Kasumi-1 (cell line): Measurements from ENCODE around the gene OLFML2B.
A peak's percentile ranks its signal among the peaks of the same experiment; 100 is the strongest.
"Not testable (repeated sequence)": the region's sequence is repeated elsewhere in the genome, so short reads cannot be mapped to it uniquely, and the experiment has no call there.

Experiments
- DNase-seq, 2 experiments: peaks; one replicate each; lab custom pipeline; 2025; lab: John Stamatoyannopoulos, UW

The OLFML2B gene

DNA sequence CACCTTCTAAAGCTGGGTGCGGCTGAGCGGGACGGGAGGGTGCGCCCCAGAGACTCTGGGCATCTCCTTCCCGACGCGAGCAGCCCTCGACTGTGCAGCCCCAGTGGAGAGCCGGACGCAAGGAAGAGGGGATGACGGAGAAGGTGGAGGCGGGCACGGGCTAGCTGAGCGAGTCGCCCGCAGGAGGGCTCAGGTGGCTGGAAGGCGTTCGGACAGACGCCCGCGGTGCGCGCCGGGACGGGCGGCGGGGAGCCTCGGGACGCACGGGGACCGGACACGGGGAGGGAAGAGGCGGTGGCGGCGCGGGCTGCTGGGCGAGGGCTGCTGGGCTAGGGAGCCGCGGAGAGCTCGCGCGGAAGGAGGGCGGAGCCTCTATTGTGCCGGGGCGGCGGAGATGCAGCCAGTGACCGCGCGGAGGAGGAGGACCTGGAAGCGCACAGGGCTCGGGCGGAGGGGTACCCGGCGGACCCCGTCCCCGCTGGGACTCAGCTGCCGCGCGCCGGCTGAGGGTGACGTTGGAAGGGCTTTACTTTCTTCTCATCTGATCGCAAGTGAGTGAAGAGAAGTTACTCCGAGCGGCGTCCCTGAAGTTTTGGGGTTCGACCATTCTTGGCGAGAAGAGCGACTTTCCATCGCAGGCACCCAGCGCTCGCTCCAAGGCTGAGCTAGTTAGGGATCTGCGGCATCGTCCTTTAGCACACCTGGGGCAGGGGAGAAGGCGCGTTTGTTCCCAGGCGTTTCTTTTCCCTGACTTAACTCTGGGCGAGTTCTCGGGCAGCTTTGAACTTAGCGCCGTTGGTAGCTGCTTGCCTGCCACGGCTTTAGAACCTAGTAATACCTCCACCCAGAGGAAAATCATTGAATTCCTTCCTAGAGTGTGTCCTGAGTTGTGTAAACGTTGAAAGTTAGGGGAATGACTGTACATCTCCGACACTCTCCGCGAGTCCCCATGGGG, at the start of gene OLFML2B:
Gene OLFML2B (minus strand): TSS at position 323 of the 955 bp plus-strand sequence. CDS start 439 bp downstream, outside the sequence.
- DNase-seq, result peak; percentile 69 to 70

DNA sequence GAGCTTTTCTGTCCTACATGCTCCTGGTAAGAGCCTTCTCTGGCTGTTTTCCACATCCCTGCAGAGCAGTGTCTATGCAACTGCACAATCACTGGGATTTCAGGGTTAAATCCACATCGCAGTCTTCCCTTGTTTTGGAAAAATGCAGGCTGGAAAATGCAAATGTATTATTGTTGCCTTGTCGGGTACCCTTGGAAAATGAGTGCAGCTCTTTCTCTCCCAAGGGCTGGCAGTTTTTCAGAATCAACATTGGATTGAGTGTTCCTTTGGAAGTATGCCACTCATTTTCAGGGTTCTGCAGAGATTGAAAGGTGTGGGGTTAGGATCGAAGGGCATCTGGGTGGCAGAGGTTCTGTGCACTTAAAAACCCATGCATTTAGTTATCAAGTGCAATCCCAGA, 49.1 kb upstream of the OLFML2B start:
- DNase-seq, result no peak

DNA sequence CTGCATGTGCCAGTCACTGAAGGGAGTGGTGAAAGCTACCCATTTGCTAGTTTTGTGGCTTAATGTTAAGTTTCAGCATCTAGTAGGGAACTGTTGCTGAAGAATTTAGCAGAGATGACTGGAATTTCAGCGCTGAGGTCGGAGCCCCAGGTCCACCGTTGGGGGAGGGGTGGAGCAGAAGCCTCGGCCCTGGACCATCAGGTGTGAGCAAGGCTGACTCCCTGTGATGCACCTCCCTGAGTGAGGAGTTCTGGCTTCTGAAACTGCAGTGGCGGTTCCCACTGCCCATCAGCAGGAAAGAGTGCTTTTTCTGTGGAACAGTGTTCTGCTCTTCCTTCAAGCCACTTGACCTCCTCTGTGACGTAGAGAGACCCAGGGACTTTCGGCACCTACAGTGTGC, 47.2 kb upstream of the OLFML2B start:
- DNase-seq, result no peak

DNA sequence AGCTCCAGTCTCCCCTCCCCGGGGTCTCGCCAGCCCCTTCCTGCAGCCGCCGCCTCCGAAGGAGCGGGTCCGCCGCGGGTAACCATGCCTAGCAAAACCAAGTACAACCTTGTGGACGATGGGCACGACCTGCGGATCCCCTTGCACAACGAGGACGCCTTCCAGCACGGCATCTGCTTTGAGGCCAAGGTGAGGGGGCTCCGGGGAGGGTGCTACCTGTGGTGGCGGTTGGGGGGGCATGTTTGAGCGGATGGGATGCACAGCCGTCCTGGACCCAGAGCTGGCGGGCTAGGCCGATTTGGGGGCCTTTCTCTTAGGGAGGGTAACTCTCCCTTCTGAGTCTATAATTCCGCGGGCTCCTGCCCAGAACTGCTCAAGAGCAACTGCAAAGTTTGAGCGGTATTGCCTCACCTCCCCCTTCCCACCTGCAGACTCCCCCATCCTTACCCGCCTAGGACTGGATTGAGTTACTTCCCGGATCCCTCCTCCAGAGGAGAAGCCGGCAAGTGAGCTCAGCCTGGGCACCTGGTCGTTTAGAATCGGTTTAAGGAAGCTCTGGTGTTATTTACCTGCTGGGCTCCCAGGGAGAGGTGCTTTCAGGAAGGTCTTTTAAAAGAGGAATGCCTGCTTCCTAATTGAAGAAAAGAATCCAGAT, 46.6 kb upstream of the OLFML2B start:
- no peak for DNase-seq

DNA sequence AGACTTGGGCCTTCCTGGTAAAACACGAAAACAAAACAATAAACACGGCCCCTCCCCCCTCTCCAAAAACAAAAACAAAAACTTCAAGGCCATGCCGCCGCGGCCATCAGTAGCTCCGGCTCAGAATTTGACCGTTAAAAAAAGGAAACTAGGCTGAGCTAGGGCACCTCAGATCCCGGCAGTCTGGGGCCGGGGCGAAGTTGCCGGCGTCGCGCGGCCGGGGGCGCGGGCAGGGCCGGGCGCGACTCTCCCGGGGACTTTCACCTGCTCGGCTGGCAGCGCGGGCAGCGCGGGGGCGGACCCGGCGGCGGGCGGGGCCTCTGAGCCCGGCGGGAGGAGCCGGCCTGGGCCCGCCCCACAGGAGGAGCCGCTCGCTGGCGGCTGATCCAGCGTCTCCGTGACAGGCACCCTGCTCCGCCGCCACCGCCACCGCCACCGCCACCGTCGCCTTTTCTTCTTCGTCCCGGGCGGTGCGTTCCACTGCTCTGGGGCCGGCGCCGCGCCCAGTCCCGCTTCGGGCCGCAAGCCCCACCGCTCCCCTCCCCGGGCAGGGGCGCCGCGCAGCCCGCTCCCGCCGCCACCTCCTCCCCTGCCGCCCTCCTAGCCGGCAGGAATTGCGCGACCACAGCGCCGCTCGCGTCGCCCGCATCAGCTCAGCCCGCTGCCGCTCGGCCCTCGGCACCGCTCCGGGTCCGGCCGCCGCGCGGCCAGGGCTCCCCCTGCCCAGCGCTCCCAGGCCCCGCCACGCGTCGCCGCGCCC, 45.8 kb upstream of the OLFML2B start, which contains the start of gene NOS1AP:
Gene NOS1AP (plus strand): TSS at position 358 of the 760 bp plus-strand sequence. CDS start 487 bp downstream, outside the sequence.
- DNase-seq, result peak; percentile 27 to 40

DNA sequence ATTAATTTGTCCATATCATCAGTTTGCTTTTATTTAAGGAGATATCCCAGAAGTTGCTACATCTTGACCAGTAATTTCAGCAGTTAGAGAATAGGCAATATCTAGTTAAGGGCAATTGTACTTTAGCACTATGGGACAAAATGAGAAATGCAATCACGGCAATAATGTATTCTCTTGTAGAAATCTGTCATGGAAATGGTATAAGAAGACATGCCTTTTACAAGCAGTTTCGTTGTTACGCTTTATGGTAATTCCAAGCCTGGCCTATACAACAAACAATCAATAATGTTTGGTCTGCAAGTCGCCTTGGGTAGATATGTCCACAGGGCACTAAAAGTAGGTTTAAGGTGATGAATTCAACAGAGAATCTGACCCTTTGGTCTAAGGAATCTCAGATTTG, 44.6 kb upstream of the OLFML2B start:
- DNase-seq, result no peak

DNA sequence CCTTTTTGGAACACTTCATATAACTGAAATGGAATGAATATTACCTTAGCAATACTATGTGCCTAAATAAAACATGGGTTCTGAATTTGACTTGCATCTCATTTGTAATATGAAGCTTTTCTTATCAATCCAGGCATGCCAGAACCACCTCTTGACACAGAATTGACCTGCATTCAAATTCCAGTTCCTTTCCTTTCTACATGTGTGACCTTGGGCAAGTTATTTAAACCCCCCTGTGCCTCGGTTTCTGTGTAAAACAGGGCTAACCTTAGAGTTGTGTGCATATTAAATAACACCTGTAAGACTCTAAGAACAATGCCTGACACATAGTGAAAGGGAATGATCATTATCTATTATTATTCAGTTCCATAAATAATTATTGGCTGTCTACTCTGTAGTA, 43.8 kb upstream of the OLFML2B start:
- DNase-seq, result no peak

DNA sequence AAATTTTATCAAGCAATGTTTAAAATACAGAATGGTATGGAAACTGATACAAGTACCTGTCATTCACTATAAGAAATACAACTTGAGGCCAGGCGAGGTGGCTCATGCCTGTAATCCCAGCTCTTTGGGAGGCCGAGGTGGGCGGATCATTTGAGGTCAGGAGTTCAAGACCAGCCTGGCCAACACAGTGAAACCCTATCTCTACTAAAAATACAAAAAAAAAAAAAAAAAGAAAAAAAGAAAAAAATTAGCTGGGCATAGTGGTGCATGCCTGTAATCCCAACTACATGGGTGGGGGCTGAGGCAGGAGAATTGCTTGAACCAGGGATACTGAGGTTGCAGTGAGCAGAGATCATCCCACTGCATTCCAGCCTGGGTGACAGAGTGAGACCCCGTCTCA, 43.2 kb upstream of the OLFML2B start:
- DNase-seq, result not testable (repeated sequence)

DNA sequence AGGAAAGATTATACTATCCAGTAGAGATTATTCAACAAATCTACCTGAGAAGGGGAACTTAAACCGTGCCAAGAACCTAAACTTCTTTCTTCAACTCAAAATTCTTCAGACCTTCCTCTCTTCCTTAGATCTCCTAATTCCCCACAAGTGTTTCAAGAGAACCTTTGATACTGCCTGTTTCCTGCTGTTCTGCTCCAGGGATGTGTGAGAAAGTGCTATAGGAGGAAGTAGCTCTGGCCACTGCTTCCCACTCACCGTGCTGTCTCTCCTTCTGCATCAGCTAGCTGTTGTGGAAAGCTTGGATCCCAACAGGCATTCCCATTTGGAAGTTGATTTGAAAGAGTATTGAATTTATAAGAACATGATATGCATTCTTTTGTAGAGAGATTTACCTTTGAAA, 41.3 kb upstream of the OLFML2B start:
- DNase-seq, result no peak

DNA sequence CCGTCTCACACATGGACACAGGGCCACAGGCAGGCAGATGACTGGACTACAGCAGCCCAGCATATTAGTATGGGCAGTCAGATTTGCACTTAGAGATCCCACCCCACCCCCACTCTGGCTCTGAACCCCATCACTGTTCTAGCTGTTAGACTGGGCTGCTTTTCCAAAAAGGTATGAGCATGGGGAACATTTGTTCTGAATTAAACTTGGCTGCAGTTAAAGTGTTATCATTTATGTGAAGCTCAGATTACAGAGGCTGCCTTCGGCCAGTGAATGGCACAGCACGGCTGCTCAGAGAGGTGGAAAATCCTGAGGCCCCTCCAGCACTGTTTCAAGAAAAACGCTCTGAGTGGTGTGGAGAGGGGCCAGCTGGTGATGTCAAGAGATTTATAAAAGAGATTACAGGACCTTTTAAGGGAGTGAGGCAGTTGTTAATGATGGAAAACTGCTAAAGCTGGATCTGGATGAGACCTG, 38.9 kb upstream of the OLFML2B start:
- no peak for DNase-seq

DNA sequence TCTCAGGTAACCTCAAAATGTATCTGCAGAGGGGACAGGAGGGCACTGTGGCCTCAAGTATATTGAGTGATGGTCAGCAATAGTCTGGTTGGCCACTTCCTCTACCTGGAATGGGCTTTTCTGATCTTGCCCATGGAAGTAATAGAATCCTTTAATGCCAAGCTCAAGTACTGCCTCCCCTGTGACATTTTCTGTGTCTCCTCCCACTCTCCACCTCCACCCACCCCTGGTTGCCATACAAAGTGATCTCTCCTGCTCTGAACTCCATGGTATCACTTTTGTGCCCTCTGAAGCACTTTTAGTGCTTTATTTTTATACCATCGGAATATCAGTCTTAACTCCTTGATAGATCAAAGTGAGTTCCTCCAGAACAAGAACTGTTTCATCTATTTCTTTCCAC, 36.6 kb upstream of the OLFML2B start:
- no peak for DNase-seq

DNA sequence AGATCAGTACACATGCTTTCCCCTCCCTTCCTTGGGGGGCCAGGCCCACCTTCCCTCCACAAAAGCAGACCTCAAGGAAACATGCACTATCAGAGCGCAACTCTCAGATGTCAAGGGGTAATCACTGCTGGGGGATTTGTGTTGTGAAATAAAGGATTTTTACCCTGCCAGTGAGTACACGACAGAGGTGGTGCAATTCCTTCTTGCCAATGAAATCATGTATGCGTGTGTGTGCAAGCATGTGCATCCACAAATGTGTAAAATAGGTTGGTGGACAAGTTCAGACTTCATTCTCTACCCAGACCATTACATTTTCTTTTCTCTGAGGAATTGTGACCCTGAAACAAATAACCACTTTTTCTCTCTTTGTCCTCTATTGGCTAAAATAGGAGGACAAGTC, 36.1 kb upstream of the OLFML2B start:
- DNase-seq, result no peak

DNA sequence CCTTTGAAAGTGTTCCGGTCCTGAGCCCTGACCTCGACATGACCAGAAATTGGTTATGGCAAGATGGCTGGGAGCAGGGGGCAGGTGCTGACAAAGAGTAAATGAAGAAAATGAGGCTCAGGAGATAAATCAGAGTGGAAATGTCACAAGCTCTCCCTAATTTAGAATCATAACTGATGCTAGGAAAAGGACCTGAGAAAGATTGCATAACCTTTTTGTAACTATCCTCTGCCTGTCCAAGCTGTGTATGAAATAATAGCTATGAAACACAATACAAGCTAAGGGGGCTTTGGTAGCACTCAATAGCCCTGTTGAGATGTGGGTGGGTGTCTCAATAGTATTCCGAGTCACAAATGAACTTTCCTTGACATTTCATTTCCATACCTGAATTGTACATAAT, 32.9 kb upstream of the OLFML2B start:
- DNase-seq, result no peak

DNA sequence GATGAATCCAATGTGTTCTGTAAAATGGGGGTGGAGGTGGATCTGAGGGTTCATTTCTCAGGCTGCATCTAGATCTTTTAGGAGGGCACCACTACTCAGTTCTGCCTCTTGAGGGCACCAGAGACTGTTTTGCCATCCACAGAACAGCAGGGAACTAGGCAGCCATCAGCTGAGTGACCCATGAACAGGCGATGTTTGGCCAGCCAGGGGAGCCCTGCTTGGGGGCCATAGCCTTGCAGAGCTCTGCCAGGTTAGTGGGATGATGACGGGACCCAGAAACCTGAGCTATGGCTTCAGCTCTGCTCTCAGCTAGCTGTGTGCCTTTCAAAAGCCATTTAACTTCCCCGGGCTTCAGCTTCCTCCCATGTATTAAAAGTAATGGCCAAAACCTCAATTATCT, 32.4 kb upstream of the OLFML2B start:
- peak; percentile 70 to 72 for DNase-seq

DNA sequence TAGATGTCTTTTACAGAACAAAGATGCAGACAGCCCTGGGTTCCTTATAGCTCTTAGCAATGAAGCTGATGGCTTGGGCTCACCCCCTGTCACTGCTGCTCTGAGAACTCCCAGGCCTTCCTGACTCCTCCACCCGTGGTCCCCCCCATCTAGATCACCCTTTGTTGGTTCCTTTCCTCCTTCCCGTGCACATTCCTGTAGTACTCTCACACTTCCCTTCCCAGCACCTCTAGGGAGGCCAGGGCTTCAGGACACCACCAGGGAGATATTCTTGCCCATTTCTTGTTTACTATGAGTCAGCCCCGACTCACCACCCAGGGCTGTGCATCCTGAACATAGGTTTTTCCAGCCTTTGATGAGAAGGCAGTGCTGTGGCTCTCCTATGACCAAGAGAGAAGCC, 31.4 kb upstream of the OLFML2B start:
- no peak for DNase-seq

DNA sequence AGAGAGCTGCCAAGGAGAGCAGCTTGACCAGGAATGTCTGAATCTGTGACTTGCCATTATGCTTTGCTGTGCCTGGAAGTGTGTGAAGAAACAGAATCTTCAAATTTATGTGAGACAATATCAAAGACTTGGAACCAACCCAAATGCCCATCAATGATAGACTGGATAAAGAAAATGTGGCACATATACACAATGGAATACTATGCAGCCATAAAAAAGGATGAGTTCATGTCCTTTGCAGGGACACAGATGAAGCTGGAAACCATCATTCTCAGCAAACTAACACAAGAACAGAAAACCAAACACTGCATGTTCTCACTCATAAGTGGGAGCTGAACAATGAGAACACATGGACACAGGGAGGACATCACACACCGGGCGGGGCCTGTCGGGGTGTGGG, 30.3 kb upstream of the OLFML2B start:
- not testable (repeated sequence) for DNase-seq

DNA sequence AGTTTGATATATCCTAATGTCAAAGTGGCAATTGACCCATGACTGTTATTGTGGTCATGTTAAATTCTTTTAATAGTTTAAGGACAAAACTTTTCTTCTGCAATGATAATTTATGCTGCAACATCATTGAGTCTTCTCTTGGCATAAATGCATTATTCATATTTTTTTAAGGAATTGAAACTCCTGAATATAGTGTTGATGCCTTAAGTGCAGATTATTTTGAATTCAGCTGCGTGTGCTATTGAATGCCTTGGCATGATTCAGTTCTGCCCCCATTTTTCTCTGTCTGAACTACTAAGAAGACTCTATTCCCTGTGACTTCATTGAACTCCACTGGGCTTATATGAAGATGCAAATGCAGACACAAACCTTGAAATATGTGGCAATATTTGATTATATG, 23.3 kb upstream of the OLFML2B start:
- no peak for DNase-seq

DNA sequence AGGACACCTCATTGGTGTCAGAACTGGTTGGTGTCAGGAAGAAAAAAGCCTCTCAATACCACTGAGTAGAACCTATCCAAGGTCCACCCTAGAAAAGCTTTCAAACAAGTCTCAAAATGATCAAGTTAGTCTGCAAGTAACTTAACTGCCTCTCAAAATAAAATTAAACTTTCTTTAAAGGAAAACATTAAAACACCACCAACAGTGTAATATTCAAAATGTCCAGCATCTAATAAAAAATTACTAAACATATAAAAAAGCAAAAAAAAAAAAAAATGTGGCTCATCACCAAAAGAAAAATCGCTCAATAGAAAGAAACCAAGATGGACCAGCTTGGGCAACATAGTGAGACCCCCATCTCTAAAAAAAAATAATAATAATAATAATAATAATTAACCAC, 18.7 kb upstream of the OLFML2B start:
- DNase-seq, result no peak

DNA sequence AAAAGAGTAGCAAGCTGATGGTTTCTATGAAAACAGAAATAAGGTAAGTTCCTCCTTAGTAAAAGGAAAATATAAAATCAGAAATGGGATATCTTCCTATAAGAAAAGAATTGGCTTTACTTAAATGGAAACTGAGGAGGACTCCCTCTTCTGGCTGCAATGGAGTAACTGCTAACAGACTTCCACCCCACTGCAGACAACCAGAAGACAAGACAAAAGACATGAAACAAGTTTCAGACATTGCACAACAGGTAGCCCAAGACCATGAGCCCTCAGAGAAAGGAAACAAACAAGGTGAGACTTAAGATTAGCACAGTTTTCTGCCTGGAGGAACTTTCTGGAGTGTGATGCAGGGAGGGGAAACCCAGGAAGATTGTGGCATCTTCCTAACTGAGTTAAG, 17.0 kb upstream of the OLFML2B start:
- peak; percentile 67 for DNase-seq

DNA sequence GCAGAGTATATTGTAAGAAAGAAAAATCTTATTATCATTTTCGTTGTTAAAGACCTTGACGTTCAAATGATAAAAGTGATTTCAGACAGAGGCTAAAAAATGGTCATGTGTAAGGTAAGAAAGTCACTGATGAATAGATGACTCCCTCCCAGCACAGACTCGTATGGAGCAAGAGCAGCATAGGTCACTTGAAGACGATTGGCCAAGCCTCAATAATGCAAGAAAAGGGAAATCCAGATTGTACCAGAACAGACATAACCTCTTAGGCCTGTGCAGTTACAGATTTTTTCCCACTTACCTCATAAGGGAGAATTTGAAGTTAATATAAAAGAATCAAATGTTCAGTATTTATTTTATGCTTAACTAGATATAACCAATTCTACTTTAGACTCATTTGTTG, 16.3 kb upstream of the OLFML2B start:
- no peak for DNase-seq

DNA sequence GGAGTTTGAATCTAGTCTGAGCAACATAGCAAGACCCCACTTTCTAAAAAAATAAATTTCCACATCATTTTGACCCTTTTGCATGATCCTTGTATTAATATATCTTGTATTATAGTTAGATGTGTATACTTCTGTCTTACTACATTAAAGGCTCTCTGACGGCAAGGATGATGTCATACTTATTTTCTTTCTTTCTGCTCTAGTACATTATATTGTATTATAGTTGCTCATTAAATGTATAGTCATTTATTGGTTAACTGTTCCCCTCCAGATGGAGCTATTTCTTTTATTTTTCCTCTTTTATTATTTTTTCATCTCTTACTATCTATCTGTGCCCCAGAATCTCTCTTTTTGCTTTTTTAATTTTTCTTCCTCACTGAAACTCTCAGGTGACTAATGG, 15.0 kb upstream of the OLFML2B start:
- DNase-seq, result no peak

DNA sequence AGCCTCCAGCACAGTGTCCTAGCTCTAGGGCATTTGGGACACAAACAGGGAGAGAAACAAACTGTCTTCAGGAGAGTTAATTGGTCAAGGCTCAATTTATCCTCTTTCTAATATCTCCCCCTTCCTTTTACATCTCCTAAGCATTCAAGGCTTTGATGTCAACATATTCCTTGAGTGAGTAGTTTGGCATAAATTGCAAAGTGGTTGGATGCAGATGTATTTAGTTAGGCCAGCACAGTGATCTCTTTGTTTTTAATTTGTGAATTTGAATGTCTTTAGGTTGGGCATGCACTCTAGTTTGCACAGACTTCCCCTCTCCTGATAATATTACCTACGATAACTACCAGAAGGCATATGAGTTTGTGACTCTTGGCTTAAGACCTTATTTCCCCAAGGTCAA, 12.5 kb upstream of the OLFML2B start:
- no peak for DNase-seq
